ENCODE measurements around the gene TLE5. TPM values are rescaled to one million over a fixed set of nuclear protein-coding genes. Genes with fewer than 3 reads are reported as not detected.
"Not testable (repeated sequence)": the region's sequence is repeated elsewhere in the genome, so short reads cannot be mapped to it uniquely, and the experiment has no call there.

TLE5 gene
- total RNA-seq, 3 donors from 2014 or later (not counting 1 experiment from before 2014, with no cell fraction given): 943 to 1,012 (median 968) TPM

DNA sequence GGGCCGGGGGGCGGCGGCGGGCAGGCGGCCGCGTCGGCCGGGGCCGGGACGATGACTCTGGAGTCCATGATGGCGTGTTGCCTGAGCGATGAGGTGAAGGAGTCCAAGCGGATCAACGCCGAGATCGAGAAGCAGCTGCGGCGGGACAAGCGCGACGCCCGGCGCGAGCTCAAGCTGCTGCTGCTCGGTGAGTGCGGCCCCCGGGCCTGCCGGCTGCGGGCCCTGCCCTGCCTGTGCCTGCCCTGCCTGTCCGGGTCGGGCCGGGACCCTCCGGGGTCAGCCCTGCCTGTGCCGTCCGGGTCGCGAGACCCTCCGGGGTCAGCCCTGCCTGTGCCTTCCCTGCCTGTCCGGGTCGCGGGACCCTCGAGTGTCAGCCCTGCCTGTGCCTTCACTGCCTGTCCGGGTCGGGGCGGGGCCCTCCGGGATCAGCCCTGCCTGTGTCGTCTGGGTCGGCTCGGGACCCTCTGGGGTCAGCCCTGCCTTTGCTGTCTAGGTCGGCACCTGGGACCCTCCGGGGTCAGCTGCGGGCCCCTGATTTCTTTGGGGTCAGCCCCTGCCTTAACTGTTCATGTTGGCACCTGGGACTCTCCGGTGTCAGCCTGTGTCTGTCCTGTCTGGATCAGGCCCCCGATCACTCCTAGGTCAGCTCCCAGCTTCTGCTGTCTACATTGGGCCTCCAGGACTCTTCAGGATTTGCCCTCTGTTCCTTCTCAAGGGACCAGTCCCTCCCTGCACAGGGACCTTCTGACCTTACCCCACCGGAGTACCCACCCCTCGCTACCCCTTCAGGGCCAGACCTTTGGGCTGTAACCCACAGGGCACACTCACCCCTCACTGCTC, 32.5 kb upstream of the TLE5 start:
- DNase-seq (peak; percentile 35 to 65), ATAC-seq (peak; percentile 48 to 56 (median 54))
- H3K4me3 Mint-ChIP-seq: peak overlapping the region; percentile 81
- Histone ChIP-seq H3K4me1 (ENCODE audit: control insufficient read depth, insufficient read depth, low read length) (peaks cover 37% of the 10 kb centered on the region), H3K4me3 (ENCODE audit: low read length) (peak overlapping the region; percentile 6), H3K9me3 (ENCODE audit: control insufficient read depth, insufficient read depth, low read length) (no peaks in the 10 kb centered on the region), H3K36me3 (ENCODE audit: control insufficient read depth, insufficient read depth, low read length) (no peaks in the 10 kb centered on the region), H3K27ac (ENCODE audit: low read length) (no peak overlapping the region), H3K27me3 (ENCODE audit: control insufficient read depth, insufficient read depth, low read length) (peaks cover 42% of the 10 kb centered on the region)
- H3K27ac Mint-ChIP-seq: peak overlapping the region in 1 of 2 donors; percentile 53
- intact Hi-C loops (cut with micrococcal nuclease): no loop called here
- H3K27me3 Mint-ChIP-seq (ENCODE audit: low read depth in 2 of 2): peaks cover 21 to 27% of the 10 kb centered on the region in 2 donors
- no peaks in the 10 kb centered on the region for H3K36me3 Mint-ChIP-seq
- H3K9me3 Mint-ChIP-seq: no peaks in the 10 kb centered on the region
- peaks cover 6 to 21% of the 10 kb centered on the region in 2 donors for H3K4me1 Mint-ChIP-seq
- 4% methylated on average over 57 of the region's 57 CpGs for WGBS (ENCODE audit: insufficient coverage)
- TF ChIP-seq, protein P1, sequence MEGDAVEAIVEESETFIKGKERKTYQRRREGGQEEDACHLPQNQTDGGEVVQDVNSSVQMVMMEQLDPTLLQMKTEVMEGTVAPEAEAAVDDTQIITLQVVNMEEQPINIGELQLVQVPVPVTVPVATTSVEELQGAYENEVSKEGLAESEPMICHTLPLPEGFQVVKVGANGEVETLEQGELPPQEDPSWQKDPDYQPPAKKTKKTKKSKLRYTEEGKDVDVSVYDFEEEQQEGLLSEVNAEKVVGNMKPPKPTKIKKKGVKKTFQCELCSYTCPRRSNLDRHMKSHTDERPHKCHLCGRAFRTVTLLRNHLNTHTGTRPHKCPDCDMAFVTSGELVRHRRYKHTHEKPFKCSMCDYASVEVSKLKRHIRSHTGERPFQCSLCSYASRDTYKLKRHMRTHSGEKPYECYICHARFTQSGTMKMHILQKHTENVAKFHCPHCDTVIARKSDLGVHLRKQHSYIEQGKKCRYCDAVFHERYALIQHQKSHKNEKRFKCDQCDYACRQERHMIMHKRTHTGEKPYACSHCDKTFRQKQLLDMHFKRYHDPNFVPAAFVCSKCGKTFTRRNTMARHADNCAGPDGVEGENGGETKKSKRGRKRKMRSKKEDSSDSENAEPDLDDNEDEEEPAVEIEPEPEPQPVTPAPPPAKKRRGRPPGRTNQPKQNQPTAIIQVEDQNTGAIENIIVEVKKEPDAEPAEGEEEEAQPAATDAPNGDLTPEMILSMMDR (IDR thresholded peaks at IDR 0.05): no peak

DNA sequence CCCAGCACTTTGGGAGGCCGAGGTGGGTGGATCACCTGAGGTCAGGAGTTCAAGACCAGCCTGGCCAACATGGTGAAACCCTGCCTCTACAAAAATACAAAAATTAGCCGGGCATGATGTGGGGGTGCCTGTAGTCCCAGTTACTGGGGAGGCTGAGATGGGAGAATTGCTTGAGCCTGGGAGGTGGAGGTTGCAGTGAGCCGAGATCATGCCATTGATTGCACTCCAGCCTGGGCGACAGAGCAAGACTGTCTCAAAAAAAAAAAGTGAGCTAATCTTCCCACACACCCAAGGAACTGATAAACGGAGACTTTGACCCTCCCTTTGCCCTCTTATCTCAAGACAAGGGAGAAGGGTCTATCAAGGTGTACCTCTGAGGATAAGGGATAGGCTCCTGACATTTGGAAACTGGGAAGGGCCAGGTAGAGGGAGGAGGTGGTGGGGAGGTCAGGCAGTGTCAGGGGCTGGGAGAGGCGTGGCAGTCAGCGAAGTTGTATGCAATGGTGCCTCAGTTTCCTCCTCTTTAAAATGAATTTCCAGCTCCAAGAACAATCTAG, 27.1 kb upstream of the TLE5 start:
- H3K4me3 ChIP-seq (ENCODE audit: low read length); H3K27ac Mint-ChIP-seq; H3K4me1 ChIP-seq (ENCODE audit: control insufficient read depth, insufficient read depth, low read length); H3K27me3 Mint-ChIP-seq (ENCODE audit: low read depth in 2 of 2); intact Hi-C loops (cut with micrococcal nuclease); H3K9me3 Mint-ChIP-seq; H3K27ac ChIP-seq (ENCODE audit: low read length); H3K4me1 Mint-ChIP-seq; H3K36me3 Mint-ChIP-seq; H3K9me3 ChIP-seq (ENCODE audit: control insufficient read depth, insufficient read depth, low read length); H3K27me3 ChIP-seq (ENCODE audit: control insufficient read depth, insufficient read depth, low read length); ATAC-seq; DNase-seq; H3K4me3 Mint-ChIP-seq; H3K36me3 ChIP-seq (ENCODE audit: control insufficient read depth, insufficient read depth, low read length): not testable (repeated sequence)
- WGBS (ENCODE audit: insufficient coverage): 83% methylated on average over 2 of the region's 7 CpGs

DNA sequence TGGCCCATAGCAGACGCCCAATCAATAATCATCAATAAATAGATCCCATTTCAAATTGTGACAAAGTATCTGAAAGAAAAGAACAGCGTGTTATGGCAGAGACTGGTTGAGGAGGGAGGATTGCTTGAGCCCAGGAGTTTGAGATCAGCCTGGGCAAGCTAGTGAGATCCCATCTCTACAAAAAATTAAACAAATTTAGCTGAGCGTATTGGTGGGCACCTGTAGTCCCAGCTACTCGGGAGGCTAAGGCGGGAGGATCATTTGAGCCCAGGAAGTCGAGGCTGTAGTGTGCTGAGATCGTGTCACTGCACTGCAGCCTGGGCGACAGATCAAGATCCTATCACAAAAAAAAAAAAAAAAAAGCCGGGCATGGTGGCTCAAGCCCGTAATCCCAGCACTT, 25.5 kb upstream of the TLE5 start:
- DNase-seq (no peak), ATAC-seq (no peak)
- Mint-ChIP-seq H3K4me1 (no peaks in the 10 kb centered on the region), H3K27ac (no peak overlapping the region), H3K27me3 (ENCODE audit: low read depth in 2 of 2) (peaks cover 0 to 3% of the 10 kb centered on the region in 2 donors), H3K36me3 (no peaks in the 10 kb centered on the region), H3K9me3 (no peaks in the 10 kb centered on the region), H3K4me3 (no peak overlapping the region)
- Histone ChIP-seq H3K4me3 (ENCODE audit: low read length) (no peak overlapping the region), H3K9me3 (ENCODE audit: control insufficient read depth, insufficient read depth, low read length) (no peaks in the 10 kb centered on the region), H3K27ac (ENCODE audit: low read length) (no peak overlapping the region), H3K27me3 (ENCODE audit: control insufficient read depth, insufficient read depth, low read length) (no peaks in the 10 kb centered on the region), H3K4me1 (ENCODE audit: control insufficient read depth, insufficient read depth, low read length) (no peaks in the 10 kb centered on the region), H3K36me3 (ENCODE audit: control insufficient read depth, insufficient read depth, low read length) (no peaks in the 10 kb centered on the region)
- TF ChIP-seq, protein P1 (IDR thresholded peaks at IDR 0.05): no peak
- intact Hi-C loops (cut with micrococcal nuclease): no loop called here
- WGBS (ENCODE audit: insufficient coverage): 90% methylated on average over 7 of the region's 10 CpGs

DNA sequence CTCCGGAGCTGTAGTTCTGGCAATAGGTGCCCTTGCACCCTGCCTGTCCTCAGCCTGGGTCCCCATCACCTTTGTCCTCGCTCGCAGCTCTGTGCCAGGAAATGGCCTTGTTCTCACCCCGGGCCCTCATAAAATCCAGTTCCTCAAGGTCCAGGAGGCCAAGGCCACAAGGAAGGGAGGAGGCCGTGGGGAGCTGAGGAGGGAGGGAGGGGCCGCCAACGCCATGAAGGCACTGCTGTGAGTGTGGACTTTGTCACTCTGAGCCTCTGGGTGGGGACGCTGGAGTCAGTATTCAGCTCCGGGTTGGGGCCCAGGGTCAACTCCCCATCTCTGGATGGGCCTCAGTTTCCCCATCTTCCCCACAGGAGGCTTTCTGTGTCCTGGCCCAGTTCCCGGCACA, 22.6 kb upstream of the TLE5 start:
- TF ChIP-seq, protein P1 (IDR thresholded peaks at IDR 0.05): no peak
- H3K36me3 Mint-ChIP-seq: no peaks in the 10 kb centered on the region
- no peaks in the 10 kb centered on the region for H3K36me3 ChIP-seq (ENCODE audit: control insufficient read depth, insufficient read depth, low read length)
- H3K27me3 ChIP-seq (ENCODE audit: control insufficient read depth, insufficient read depth, low read length): no peaks in the 10 kb centered on the region
- no peaks in the 10 kb centered on the region for H3K9me3 Mint-ChIP-seq
- H3K27ac Mint-ChIP-seq: no peak overlapping the region
- ATAC-seq (no peak), DNase-seq (no peak)
- no peaks in the 10 kb centered on the region for H3K4me1 Mint-ChIP-seq
- no peaks in the 10 kb centered on the region for H3K9me3 ChIP-seq (ENCODE audit: control insufficient read depth, insufficient read depth, low read length)
- H3K27ac ChIP-seq (ENCODE audit: low read length): no peak overlapping the region
- no peaks in the 10 kb centered on the region for H3K4me1 ChIP-seq (ENCODE audit: control insufficient read depth, insufficient read depth, low read length)
- no peak overlapping the region for H3K4me3 ChIP-seq (ENCODE audit: low read length)
- H3K27me3 Mint-ChIP-seq (ENCODE audit: low read depth in 2 of 2): peaks cover 0 to 3% of the 10 kb centered on the region in 2 donors
- no peak overlapping the region for H3K4me3 Mint-ChIP-seq
- 84% methylated on average over 10 of the region's 10 CpGs for WGBS (ENCODE audit: insufficient coverage)
- intact Hi-C loops (cut with micrococcal nuclease): no loop called here

Measured in natural killer cell (primary cell).